Measurements from ENCODE around the gene HOXA11.

GRCh38 chr7:27138985-27139333, 46.1 kb downstream of the HOXA11 start:
- TF ChIP-seq EZH2 (IDR thresholded peaks at IDR 0.05; ENCODE audit: borderline replicate concordance, low read depth, low read length, poor library complexity, severe bottlenecking) (no peak), CTCF (conservative IDR thresholded peaks at IDR 0.05; ENCODE audit: low read depth, low read length) (no peak)

Measured in A673 (cell line).